22Rv1 (cell line): Measurements from ENCODE around the gene CD48.

ENCODE experiments used
- CTCF ChIP-seq: fragments of 450-650 bp; IDR thresholded peaks from 2 replicates; pipeline ENCODE4 v1.5.1; 2017; ENCODE audit warnings: mild to moderate bottlenecking
- ZFX ChIP-seq: fragments of 450-650 bp; IDR thresholded peaks from 2 replicates; pipeline ENCODE4 v1.6.1; 2017; ENCODE audit warnings: antibody characterized with exemption, borderline replicate concordance

GRCh38 chr1:160652924-160653619, 58.5 kb downstream of the CD48 start:
- TF ChIP-seq CTCF, result no peak
- no peak for TF ChIP-seq ZFX
